HCT116 (cell line): ENCODE measurements around the gene MUC15.

Source experiments
- CTCF ChIP-seq, 3 experiments: fragments of 200-600 bp in 1 of 3; sonication (generic) in 1 of 3; IDR thresholded peaks in 2 of 3; conservative IDR thresholded peaks in 1 of 3; 2 replicates each; pipeline ENCODE4 v1.5.1; 2012 to 2017; ENCODE audit warnings: low read depth in 2 of 3, low read length in 2 of 3, antibody characterized with exemption in 1 of 3, borderline replicate concordance in 1 of 3, control low read depth in 1 of 3, mild to moderate bottlenecking in 1 of 3, mixed read lengths in 1 of 3, mixed run types in 1 of 3, moderate library complexity in 1 of 3; ENCODE audit not compliant: insufficient read depth in 1 of 3
- ELF1 ChIP-seq: IDR thresholded peaks from 2 replicates; pipeline ENCODE4 v1.6.1; 2012; ENCODE audit warnings: low read depth, borderline replicate concordance
- EZH2phosphoT487 ChIP-seq: fragments of 200-600 bp; IDR thresholded peaks from 2 replicates; pipeline ENCODE4 v1.6.1; 2018; ENCODE audit warnings: antibody characterized with exemption, borderline replicate concordance
- FOSL1 ChIP-seq: IDR thresholded peaks from 2 replicates; pipeline ENCODE4 v1.6.1; 2012; ENCODE audit warnings: low read depth
- MAX ChIP-seq: IDR thresholded peaks from 2 replicates; pipeline ENCODE4 v1.6.1; 2012
- POLR2A ChIP-seq: IDR thresholded peaks from 2 replicates; pipeline ENCODE4 v1.7.0; 2011; ENCODE audit warnings: borderline replicate concordance; ENCODE audit not compliant: insufficient read depth, insufficient read length; ENCODE audit errors: extremely low read depth
- POLR2AphosphoS5 ChIP-seq: IDR thresholded peaks from 2 replicates; pipeline ENCODE4 v1.6.1; 2011; ENCODE audit warnings: mild to moderate bottlenecking, low read depth, low read length, moderate library complexity
- RAD21 ChIP-seq: IDR thresholded peaks from 2 replicates; pipeline ENCODE4 v1.6.1; 2012; ENCODE audit warnings: low read depth, mild to moderate bottlenecking
- REST ChIP-seq: IDR thresholded peaks from 2 replicates; pipeline ENCODE4 v1.6.1; 2012; ENCODE audit warnings: low read depth
- SIN3A ChIP-seq: IDR thresholded peaks from 2 replicates; pipeline ENCODE4 v1.6.1; 2012; ENCODE audit warnings: low read depth
- ZBTB33 ChIP-seq: IDR thresholded peaks from 2 replicates; pipeline ENCODE4 v1.6.1; 2011; ENCODE audit warnings: mild to moderate bottlenecking, low read length, moderate library complexity; ENCODE audit not compliant: insufficient replicate concordance; ENCODE audit errors: extremely low read depth
- ZFX ChIP-seq: fragments of 450-650 bp; IDR thresholded peaks from 2 replicates; pipeline ENCODE4 v1.6.1; 2017
- ZNF274 ChIP-seq: fragments of 200-500 bp; sonication (Bioruptor generic); IDR thresholded peaks from 2 replicates; pipeline ENCODE4 v1.6.1; 2014; ENCODE audit warnings: mild to moderate bottlenecking, low read depth, low read length, inconsistent platforms

- no peak for TF ChIP-seq CTCF (IDR thresholded peaks at IDR 0.05 in 2 of 3, conservative IDR thresholded peaks at IDR 0.05 in 1 of 3; ENCODE audit: borderline replicate concordance in 1 of 3, insufficient read depth in 1 of 3, low read depth in 2 of 3, low read length in 2 of 3)
- no peak for TF ChIP-seq FOSL1
- no peak for TF ChIP-seq POLR2A
- TF ChIP-seq EZH2phosphoT487, result no peak
- no peak for TF ChIP-seq POLR2AphosphoS5
- no peak for TF ChIP-seq ZBTB33
- TF ChIP-seq REST, result no peak
- TF ChIP-seq ELF1, result no peak
- no peak for TF ChIP-seq SIN3A
- TF ChIP-seq MAX, result no peak
- no peak for TF ChIP-seq ZNF274
- no peak for TF ChIP-seq ZFX
- no peak for TF ChIP-seq RAD21
These were observed 41.7 kb upstream of the MUC15 start for GRCh38 chr11:26613759-26614158.
